Measurements from ENCODE around the gene MDFIC. TPM values are rescaled to one million over a fixed set of nuclear protein-coding genes. Genes with fewer than 3 reads are reported as not detected.
A peak's percentile ranks its signal among the peaks of the same experiment; 100 is the strongest.

The MDFIC gene
- total and polyA plus RNA-seq, 12 donors: 11.4 to 172 (median 53.4) TPM

DNA sequence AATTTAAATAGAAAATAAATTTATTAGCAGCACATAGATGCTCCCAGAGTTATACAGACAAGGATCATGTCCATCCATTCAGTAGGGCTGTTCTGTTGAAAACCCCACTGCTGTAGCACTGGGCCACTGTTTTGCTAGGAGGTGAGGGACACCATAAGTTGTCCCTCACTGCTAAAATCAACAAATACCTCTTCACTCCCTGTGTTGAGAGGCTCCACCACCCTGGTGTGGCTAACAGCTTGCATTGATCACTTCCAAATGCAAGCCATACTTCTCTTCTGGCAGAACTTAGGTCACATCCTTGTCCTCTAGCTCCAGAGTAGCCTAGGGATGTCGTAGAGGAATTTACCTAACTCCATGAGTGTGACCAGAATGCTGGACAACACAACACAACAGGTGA lies 55.4 kb downstream of the MDFIC start:
- intact Hi-C loops (cut with DNase I): loop anchor here in 1 of 2 donors (10.0 kb wide), 1 partner anchor 52 kb away; the partner anchor contains the start of gene MDFIC
- Histone ChIP-seq H3K27me3 (no peaks in the 10 kb centered on the region), H3K36me3 (replicated peaks in 1 of 2) (no peaks in the 10 kb centered on the region), H3K27ac (no peak overlapping the region), H3K9me3 (replicated peaks in 1 of 3) (no peaks in the 10 kb centered on the region), H3K4me3 (no peak overlapping the region), H3K4me1 (replicated peaks in 1 of 2) (peaks cover 17 to 33% of the 10 kb centered on the region in 2 donors)
- DNase-seq: no peak
- WGBS, 4 donors: 92 to 100% (median 95%) methylated on average over 1 of the region's 1 CpG
- TF ChIP-seq POLR2A (IDR thresholded peaks at IDR 0.05) (no peak), CTCF (IDR thresholded peaks at IDR 0.05) (no peak)

DNA sequence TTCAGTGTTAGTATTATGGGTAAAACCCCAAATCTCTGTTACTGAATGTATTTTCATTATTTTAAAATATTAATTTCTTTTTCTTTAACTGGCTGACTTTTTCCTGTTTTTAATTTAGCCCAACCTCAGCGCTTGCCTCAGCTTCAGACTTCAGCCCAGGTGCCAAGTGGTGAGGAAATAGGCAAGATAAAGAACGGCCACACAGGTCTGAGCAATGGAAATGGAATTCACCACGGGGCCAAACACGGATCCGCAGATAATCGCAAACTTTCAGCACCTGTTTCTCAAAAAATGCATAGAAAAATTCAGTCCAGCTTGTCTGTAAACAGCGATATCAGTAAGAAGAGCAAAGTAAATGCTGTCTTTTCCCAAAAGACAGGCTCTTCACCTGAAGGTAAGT lies 57.5 kb downstream of the MDFIC start:
- intact Hi-C loops (cut with DNase I): loop anchor here in 1 of 2 donors (10.0 kb wide), 1 partner anchor 55 kb away; the partner anchor contains the start of gene MDFIC
- Histone ChIP-seq H3K9me3 (replicated peaks in 1 of 3) (no peaks in the 10 kb centered on the region), H3K4me3 (no peak overlapping the region), H3K4me1 (replicated peaks in 1 of 2) (peaks cover 17 to 33% of the 10 kb centered on the region in 2 donors), H3K27me3 (no peaks in the 10 kb centered on the region), H3K27ac (peak overlapping the region in 4 of 5 donors; percentile 37 to 63 (median 54)), H3K36me3 (replicated peaks in 1 of 2) (no peaks in the 10 kb centered on the region)
- peak in 1 of 2 donors; percentile 24 for TF ChIP-seq POLR2A (IDR thresholded peaks at IDR 0.05)
- TF ChIP-seq CTCF (IDR thresholded peaks at IDR 0.05): no peak
- 26 to 42% (median 35%) methylated on average over 7 of the region's 7 CpGs for WGBS, 4 donors
- DNase-seq: peak; percentile 64 to 86 (median 83)

- Histone ChIP-seq H3K4me3 (peak overlapping the region in 1 of 4 donors; percentile 9), H3K27ac (peak overlapping the region in 4 of 5 donors; percentile 37 to 63 (median 54)), H3K27me3 (no peaks in the 10 kb centered on the region), H3K36me3 (replicated peaks in 1 of 2) (no peaks in the 10 kb centered on the region), H3K9me3 (replicated peaks in 1 of 3) (no peaks in the 10 kb centered on the region), H3K4me1 (replicated peaks in 1 of 2) (peaks cover 17 to 33% of the 10 kb centered on the region in 2 donors)
- TF ChIP-seq CTCF (IDR thresholded peaks at IDR 0.05) (no peak), POLR2A (IDR thresholded peaks at IDR 0.05) (no peak)
- DNase-seq: no peak
- 63 to 67% (median 65%) methylated on average over 4 of the region's 4 CpGs for WGBS, 4 donors
- intact Hi-C loops (cut with DNase I): loop anchor here in 1 of 2 donors (10.0 kb wide), 1 partner anchor 55 kb away; the partner anchor contains the start of gene MDFIC
These were observed 58.1 kb downstream of the MDFIC start for GRCh38 chr7:114979803-114980507.

DNA sequence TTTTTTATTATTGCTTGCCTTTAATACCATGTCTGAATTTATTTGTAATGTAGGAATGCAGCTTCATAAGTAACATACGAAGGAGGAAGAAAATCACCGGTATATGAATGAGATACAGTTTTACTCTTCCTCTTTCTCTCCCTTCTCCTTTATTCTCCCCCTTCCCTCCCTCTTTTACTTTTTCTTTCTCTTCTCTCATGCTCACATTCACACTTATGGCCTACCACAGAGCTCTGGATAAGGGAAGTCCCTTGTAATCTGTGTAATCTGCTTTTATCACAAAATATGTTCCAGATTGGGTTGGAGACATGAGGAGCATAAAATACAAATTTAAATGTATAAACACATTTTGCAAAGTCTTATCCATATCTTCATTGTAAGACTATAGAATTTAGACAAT lies 59.4 kb downstream of the MDFIC start:
- no peaks in the 10 kb centered on the region for H3K9me3 ChIP-seq (replicated peaks in 1 of 3)
- no peaks in the 10 kb centered on the region for H3K36me3 ChIP-seq (replicated peaks in 1 of 2)
- intact Hi-C loops (cut with DNase I): no loop called here
- DNase-seq: no peak
- H3K27ac ChIP-seq: no peak overlapping the region
- TF ChIP-seq POLR2A (IDR thresholded peaks at IDR 0.05): no peak
- no peak for TF ChIP-seq CTCF (IDR thresholded peaks at IDR 0.05)
- H3K4me1 ChIP-seq (replicated peaks in 1 of 2): peaks cover 23 to 39% of the 10 kb centered on the region in 2 donors
- WGBS, 4 donors: 77 to 86% (median 85%) methylated on average over 2 of the region's 2 CpGs
- H3K4me3 ChIP-seq: no peak overlapping the region
- no peaks in the 10 kb centered on the region for H3K27me3 ChIP-seq
